Occipital lobe (tissue), 2 donors: ENCODE measurements around the gene PATJ. TPM values are rescaled to one million over a fixed set of nuclear protein-coding genes. Genes with fewer than 3 reads are reported as not detected.

Source experiments
- DNase-seq: peaks from one replicate; lab custom pipeline; 2025; lab: John Stamatoyannopoulos, UW
- total RNA-seq: library from RNA; depleted of rRNA; stranded (reverse); fragments of >200 nt; gene quantifications from one replicate; pipeline ENCODE4 v1.2.3, GENCODE V29; 2014

PATJ gene
- total RNA-seq, 1 donor from 2014 or later: 19.2 TPM

- DNase-seq: no peak
These were observed 298.7 kb downstream of the PATJ start for GRCh38 chr1:62040973-62041372.

GRCh38 chr1:62043154-62043553 is 300.9 kb downstream of the PATJ start:
- DNase-seq: no peak

GRCh38 chr1:62045574-62045973 is 303.3 kb downstream of the PATJ start:
- no peak for DNase-seq

DNA sequence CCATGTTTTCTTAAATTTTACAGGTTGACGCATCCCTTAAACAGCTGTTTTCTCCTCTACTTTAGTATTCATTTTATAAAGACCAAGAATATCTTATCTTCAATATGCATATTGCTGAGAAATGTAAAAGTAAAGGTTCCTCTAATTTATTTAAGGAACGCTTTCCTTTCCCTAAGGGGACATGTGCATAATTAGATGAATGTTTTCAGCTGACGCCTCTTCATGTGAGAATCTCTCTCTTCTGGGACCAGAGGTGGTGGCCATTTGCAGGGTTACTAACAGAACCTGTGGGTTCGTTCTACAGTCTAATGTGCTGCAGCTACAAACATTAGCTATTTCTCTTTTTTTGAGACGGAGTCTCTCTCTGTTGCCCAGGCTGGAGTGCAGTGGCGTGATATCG is 304.6 kb downstream of the PATJ start:
- no peak for DNase-seq

- DNase-seq: no peak
These were observed 307.9 kb downstream of the PATJ start for GRCh38 chr1:62050165-62050564.

- DNase-seq: no peak
These were observed 310.7 kb downstream of the PATJ start for GRCh38 chr1:62052946-62053345.

DNA sequence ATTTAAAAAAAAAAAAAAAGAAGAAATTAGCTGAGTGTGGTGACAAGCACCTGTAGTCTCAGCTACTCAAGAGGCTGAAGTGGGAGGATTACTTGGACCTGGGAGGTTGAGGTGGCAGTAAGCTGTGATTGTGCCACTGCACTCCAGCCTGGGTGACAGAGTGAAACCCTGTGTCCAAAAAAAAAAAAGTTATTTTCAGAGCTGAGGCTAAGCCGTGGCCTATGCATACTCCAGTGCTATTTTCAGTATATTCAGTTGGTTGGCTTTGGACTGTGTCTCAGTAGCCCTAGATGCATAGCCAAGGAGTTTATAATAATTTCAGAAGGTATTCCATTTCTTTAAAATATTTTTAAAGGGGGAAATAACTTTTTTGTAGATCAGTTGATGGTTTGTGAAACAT is 311.9 kb downstream of the PATJ start:
- DNase-seq: no peak

DNA sequence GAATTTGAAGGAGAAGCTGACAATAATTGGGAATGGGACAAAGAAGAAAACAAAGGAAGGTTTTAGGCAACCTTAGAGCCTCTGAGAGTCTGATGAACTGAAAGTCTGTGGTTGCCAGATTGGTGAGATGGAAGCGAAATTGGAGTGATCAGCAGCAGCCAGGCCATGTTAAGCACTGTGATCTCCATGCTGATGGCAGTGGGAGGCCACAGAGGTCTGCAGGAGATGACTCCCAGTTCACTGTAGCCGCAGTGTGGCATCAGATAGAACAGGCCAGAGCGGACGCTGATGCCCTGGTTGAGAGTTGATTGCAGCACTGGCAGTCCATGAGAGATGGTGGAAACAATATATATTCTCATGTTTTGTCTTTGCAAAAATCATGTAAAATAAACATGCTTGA is 314.9 kb downstream of the PATJ start:
- no peak for DNase-seq

GRCh38 chr1:62057641-62058290 is 315.5 kb downstream of the PATJ start:
- DNase-seq: no peak

GRCh38 chr1:62058956-62059355 is 316.7 kb downstream of the PATJ start:
- no peak for DNase-seq

- no peak for DNase-seq
These were observed 319.8 kb downstream of the PATJ start for GRCh38 chr1:62062087-62062486.

DNA sequence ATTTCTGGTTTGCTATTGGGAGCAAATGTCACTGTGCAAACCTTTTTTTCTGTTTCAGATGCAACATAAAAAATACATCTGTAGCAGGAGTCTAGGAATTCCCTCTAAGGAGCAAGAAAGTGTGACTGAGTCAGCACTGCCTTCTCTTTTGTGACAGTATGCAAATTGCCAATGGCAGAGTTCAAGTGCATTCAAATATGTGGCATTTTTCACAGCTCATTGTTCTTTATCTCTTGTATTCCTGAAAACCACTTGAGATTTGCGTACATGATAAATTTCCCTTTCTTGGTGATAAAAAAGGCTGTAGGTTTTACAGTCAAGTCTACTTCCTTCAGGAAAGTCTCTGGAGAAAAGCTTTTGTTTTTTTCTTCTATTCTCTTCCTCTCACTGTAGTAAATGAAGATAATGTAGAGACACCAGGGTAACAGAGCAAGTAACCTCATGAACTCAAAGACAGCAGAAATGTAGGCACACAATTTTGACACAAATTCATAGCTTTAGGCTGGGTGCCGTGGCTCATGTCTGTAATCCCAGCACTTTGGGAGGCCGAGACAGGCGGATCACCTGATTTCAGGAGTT is 322.6 kb downstream of the PATJ start:
- no peak for DNase-seq

GRCh38 chr1:62066713-62067112 is 324.4 kb downstream of the PATJ start:
- DNase-seq: no peak

DNA sequence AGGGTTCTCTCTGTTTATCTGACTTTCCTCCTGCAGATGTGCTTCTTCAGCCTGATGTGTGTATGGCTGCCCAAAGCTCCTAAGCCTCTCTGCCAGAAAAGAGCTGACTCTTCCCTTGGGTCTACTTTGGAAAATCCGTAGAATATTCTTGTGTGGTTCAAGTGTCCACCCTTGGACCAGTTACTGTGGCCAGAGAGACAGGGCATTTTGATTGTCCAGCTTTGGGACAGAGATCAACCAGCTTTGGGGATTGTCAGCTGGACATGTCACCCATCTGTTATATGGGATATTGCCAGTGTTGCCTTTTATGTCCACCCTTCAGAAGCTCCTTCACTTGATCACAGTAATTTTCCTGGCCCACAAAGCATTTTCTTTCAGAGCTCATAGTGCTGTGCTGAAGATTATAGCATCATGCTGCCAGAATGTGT is 326.1 kb downstream of the PATJ start:
- DNase-seq: no peak

GRCh38 chr1:62068978-62069377 is 326.7 kb downstream of the PATJ start:
- DNase-seq: no peak

DNA sequence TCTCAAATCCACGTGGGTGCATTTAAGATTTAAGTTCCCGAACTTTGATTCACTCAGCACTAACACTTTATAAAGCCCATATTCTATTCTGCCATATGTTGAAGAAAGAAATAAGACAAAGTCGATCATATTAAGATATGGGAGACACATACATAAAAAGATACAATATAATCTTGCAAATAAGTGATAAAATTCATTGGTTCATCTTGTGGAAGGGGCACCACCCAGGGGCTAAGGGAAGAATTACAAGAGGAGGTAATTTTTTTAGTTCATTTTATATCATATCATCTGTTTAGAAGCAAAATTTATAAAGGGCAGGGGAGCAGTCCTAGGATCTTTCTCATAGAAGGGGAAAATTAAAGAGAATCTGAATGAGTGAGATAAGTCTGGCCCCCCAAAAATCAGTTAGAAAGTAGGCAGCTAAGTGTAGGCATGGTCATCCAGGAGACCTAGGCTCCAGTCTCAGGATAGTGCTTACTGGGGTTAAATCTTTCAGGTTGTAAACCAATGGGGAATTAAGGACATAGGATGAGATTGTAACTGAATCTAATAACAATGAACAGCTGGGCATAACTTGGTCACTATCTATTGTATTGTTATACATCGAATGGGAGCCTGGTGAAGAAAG is 328.2 kb downstream of the PATJ start:
- DNase-seq: no peak

- DNase-seq: no peak
These were observed 329.4 kb downstream of the PATJ start for GRCh38 chr1:62071695-62072094.

DNA sequence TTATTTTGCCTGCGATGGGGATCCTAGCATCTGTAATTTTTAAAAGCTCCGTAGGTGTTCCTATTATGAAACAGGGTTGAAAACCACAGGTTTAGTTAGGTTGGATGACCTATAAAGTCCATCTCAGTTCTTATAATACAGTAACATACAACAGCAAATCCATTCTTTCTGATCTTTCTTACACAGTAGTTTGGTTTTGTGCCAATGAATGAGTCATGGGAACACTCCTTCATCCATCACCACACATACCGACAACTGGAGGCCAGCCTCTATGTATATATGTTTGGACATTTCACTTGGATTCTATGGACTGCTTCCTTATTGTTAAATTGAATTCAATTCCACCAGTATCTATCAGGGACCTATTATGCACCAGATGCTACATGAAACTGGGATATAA is 334.0 kb downstream of the PATJ start:
- no peak for DNase-seq

- DNase-seq: no peak
These were observed 335.5 kb downstream of the PATJ start for GRCh38 chr1:62077821-62078220.

GRCh38 chr1:62082456-62083363 is 340.4 kb downstream of the PATJ start:
- no peak for DNase-seq

DNA sequence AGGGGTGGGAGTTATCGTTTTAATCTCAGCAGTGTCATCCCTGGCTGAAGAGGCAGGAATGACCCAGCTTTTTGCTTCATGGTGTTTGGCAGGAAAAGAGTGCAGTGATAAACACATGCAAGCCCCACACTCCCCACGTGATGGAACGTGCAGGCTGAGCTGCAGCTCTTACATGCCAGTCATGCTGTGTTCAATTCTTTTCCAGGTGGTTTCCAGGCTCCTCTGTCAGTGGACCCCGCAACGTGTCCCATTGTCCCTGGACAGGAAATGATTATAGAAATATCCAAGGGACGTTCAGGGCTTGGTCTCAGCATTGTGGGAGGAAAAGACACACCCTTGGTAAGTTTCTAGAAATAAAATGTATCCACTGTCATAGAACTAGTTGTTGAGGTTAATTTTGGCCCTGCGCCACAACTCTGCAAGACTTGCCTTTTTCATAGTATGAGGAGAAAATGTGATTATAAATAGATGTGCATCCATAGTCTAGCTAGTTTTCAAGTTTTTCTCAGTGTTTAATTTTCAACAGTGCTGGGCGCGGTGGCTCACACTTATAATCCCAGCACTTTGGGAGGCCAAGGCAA is 342.1 kb downstream of the PATJ start:
- DNase-seq: no peak

DNA sequence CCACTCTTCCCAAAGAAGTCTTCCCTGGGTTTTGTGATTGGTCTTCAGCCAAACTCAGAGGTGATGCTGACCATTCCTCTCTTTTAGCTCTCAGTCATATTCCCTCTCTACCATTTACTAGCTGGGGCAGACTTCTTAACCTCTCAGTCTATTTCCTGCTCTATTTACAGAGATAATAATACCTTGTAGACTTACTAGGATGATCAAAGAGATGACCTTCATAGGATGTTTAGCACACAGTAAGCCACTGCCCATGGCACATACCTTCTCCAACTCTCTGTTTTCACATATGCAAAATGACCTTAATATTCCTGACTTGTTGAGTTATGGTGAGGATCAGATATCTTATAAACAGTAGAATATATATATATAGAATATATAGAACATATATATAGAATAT is 346.2 kb downstream of the PATJ start:
- no peak for DNase-seq
